GM18498 (cell line): ENCODE measurements around the gene LEKR1.
A peak's percentile ranks its signal among the peaks of the same experiment; 100 is the strongest.

ENCODE experiments used
- ATAC-seq: cut with Tn5 transposase; IDR thresholded peaks from one replicate; pipeline ENCODE4 v1.9.1; 2021; ENCODE audit warnings: mild to moderate bottlenecking, moderate library complexity; ENCODE audit not compliant: unreplicated experiment

LEKR1 gene

GRCh38 chr3:157074490-157074889 is 248.3 kb downstream of the LEKR1 start:
- ATAC-seq, result no peak

- ATAC-seq, result no peak
These were observed 248.8 kb downstream of the LEKR1 start for GRCh38 chr3:157074981-157075380.

DNA sequence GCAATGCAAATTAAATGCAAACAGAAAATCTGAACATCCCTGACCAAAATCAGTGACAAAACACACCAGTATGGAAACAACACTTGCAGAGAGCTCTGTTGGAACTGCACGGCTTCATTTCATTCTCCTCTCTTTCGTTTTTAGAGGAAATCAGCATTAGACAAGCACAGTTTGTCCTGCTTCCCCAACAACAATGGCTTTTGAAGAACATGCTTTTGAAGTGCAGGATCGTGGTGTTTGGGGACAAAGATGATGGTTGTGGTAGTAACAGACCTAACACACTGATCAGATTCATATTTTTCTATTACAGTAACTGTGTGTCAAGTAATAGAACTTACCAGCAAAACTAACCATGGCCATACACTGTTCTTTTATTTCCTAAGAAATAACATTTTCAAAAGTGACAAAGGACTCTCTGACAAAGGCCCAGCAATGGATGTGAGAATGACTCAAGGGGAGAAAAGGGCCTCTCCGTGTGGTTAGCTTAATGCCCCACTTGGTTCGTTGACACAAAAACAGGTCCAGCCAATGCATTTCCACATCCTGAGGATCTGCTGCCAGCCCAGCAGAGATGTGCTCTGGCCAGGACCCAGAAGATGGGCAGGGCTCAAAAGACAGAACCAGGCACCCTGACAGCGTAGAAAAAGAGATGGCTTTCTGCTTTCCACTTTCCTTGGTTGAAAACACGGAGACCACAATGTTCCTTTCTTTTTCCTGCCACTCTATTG is 249.7 kb downstream of the LEKR1 start:
- ATAC-seq, result no peak

DNA sequence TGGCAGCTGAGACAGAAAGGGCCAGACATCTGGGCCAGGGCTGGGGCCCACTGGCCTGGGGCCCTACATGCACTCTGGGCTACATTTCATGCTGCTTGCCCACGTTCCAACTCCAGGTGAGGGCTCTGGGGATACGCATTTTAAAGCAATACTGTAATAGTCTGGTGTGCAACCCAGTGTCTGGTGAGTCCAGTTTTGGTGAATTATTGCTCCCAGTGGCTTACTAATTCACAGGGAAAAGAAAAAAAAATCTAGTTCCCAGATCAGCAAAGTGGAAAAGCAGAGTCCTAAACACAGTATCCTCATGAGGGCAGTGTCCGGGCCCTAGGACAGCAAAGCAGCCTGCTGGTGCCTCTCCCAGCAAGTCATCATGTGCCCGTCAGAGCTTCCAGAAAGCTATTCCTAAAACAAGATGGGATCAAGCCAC is 251.4 kb downstream of the LEKR1 start:
- ATAC-seq, result no peak

DNA sequence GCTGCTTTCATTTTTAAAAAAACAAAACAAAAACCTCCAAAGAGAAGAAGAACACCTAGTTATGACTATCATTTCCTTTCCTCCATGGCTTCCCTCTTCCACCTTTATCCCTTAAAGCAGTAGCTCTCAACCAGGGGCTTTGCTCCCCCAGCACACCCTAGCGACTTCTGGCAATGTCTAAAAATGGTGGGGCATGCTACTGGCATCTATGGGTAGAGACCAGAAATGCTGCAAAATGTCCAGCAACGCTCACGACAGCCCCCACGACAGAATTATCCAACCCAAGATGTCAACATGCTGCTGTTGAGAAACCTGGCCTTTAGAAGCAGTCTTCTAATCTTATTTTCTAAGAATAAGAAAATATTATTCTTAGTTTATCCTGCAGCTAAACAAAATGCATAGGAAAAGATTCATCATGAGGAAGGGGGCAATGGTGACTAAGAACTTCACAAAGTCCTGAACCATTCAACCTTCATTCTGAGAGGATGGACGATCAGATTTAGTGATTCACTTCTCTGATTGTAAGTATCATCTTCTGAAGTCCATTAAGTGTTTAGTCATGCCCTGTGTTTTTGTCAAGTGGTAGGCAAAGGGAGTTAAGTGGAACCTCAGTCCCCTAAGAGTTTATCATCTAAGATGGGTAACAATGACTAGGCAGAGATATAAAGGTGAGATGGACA is 252.1 kb downstream of the LEKR1 start:
- no peak for ATAC-seq

DNA sequence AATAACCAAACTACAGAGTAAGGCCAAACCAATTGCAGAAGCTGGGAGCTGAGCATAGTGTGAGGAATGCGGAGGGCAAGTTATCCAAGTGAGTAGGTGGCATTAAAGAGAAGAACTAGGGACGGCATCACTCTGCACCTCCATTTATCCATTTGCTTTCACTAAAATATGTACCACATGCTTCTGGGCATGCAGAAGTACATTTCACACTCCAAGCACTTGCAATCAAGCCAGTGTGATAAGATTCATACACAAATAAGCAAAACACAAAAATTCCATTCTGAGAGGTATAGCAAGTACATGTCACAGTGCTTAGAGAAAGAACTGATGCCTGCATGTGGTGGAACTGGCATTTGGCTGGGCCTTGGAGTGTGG is 252.6 kb downstream of the LEKR1 start:
- no peak for ATAC-seq

DNA sequence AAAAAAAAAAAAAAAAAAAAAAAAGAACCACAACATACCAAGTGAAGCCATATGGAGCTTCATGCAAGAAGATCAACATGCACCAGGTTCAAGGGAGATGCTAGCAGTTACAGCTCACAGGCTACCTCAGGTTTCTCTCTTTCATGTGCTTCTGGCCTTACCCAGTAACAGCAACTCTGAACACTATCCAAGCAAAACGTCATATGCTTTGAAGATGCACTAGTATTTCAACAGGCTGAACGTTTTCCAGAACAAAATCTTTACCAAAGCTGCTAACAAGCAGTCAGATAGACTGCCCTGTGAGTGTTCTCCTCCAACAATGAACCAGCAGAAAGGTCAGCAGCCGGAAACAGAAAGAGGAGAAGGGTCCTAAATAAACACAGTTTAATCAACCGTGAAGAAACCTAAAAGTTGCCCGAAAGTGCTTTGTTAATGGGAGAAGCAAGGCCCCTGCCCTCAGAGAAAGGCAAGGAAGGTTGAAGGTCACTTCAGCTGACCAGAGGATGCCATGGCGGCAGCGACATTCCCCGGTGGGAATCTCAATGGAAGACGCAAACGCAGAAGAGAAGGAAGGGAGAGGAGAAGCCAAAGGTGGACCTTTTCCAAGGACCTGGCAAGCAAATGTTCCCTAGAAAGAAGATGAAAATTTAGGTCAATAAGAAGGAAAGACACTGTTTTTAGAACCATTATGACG is 253.7 kb downstream of the LEKR1 start:
- no peak for ATAC-seq

DNA sequence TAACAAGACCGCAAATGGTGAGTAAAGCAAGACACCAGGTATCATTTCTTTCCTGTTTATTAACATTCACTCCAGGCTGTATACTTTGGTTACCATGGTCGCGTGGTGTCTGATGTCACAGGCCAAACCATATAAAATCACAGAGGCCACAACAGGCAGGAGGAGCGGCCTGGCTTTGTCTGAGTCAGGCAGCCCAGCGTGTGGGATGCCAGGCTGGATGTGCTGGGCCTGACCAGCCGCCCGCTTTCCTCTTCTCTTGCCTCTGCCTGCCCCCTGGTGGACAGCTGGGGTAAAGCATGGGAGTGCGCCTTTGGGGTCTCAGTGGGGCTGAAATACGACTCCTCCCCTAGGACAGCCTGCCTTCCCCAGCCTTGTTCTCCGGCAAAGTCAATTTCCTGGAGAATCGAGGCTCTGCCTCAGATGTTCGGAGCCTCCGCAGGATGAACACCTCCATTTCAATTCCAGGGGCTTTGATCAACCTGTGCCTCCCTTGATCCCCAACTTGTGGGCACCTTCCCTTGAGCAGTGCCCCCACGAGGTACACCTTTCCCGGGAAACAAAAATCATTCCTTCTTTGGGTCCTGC is 255.6 kb downstream of the LEKR1 start:
- ATAC-seq, result peak; percentile 78

- ATAC-seq, result no peak
These were observed 256.3 kb downstream of the LEKR1 start for GRCh38 chr3:157082305-157082982.

GRCh38 chr3:157083824-157084223 is 257.7 kb downstream of the LEKR1 start:
- no peak for ATAC-seq

DNA sequence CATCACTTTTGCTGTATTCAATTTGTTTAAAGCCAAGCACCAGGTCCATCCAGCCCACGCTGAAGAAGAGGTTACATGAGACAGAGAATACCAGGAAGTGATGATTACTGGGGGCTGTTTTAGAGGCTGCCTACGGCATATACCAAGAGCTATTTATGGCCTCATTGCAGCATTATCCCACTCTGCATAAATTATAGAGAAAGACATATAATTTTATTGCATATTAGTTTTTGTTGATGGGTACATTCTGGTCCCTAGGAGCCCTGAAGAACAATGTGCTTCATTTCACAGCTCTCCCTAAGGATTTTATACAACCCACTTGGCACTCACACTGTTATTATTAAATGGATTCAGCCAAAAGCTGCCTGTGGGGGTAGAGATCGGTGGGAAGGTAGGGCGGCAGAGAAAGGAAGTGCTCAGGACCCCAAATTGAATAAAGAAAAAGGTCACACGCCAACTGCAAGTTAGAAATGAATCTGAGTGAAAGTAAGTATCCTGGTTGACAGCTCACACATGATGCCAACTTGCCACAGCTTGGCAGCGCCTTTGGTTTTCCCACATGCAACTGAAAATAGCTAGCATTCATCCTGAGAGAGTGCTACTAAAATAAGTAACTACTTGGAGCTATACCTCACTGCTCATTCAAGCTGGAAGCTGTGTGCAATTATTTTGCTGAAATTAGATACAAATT is 260.1 kb downstream of the LEKR1 start:
- no peak for ATAC-seq

DNA sequence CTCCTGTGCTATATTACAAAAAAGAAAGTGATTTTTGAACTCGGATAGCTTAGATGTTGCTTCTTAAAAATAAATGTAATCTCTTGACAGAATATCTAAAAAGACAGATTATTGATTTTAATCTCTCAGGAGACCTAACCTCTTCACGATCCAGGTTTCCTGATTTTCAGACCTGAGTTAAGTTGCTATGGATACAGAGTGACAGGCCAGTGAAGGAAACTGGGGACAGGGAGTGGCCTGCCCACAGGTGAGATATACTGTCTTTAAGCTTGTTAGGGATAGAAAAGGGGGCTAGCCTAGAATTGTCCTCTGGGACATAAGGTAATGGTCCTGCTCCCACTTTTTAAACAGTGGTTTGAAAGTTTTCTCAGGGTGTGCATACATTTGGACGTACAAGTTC is 260.6 kb downstream of the LEKR1 start:
- no peak for ATAC-seq

DNA sequence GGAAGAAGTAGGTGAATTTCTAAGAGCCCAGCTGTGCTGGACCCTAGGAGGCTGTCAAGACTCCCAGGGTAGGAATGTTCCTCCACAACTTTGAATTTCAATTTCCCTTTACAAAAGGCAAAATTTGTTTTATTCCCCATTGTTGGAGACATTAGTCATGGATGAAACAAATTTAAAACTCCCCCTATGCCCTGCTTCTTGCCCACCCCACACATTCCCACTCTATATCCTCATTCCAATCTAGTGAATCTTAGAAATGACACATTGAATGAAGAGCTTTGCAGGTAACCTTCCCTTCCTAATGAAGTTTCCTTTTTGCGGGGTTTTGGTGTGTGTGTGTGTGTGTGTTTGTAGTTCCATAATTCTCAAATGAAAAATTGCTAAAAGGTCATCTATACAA is 261.2 kb downstream of the LEKR1 start:
- ATAC-seq, result no peak

DNA sequence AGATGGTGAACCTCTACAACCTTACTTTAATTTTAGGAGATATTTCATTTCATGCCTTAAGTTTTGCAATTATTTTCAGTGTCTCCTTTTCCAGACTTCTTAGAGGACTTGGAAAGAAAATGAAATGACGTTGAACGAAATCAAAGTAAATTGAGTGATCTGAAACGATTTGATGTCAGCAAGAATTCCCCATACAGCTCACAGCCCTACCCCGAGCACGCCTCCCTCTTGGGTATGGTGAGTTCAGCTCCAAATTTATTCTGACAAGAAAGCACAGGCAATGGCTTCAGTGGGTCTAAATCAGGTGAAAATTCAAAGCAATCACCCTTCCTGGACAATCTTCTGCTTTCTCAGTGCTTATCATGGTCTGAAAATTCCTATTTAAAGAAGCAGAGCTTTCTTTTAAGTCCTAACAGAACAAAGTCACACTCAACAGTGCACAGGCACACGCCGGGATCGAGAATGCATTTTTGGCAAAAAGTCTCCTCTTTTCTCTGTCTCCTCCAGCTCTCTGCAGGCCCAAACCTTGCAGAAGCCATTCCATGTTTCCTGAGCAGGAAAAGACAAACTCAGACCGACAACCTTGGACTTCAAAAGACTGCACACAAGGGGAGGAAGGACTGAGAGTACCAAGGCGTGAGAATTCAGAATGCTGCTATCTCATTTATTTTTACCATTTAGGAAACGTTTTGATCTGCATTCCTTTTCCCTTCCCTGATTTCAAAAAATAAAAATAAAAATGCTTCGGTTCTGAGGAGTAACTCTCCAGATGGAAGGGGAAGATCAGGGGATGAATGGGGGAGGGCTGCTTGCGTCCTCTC is 261.8 kb downstream of the LEKR1 start:
- no peak for ATAC-seq

- peak; percentile 78 for ATAC-seq
These were observed 262.7 kb downstream of the LEKR1 start for GRCh38 chr3:157088601-157089454.

DNA sequence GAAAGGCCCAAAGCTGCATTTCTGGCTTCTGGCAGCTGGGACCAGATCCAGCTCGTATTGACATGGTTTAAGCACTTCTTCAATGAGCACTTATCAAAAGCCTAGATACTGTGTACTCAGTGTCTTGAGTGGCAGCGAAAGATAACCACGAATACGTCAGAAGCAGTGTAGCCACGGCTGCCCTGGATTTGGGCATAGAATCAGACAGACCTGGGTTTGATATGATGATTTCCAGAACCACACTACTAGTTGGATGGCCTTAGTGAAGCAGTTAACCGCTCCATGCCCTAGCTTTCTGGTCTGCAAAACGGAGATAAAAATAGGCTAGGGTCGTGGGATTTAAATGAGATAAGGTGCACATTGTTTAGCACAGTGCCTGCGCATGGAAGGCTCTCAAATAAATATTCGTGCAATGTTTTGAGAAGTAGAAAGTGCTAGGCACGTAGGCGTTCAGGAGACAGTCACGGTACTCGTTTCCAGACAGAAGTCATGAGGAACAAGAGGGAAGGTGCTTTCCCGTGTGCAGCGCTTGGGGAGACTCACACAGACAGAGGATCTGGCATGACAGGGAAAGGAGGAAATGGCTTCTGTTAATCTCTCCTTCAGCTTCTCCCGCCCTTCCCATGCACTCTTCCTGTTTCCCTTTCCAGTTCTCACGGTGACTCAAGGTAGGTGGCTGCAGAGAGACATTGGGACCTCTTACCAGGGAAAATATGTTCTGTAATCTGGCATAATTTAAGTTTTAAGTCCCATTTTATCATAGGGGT is 263.5 kb downstream of the LEKR1 start:
- ATAC-seq, result peak; percentile 24

DNA sequence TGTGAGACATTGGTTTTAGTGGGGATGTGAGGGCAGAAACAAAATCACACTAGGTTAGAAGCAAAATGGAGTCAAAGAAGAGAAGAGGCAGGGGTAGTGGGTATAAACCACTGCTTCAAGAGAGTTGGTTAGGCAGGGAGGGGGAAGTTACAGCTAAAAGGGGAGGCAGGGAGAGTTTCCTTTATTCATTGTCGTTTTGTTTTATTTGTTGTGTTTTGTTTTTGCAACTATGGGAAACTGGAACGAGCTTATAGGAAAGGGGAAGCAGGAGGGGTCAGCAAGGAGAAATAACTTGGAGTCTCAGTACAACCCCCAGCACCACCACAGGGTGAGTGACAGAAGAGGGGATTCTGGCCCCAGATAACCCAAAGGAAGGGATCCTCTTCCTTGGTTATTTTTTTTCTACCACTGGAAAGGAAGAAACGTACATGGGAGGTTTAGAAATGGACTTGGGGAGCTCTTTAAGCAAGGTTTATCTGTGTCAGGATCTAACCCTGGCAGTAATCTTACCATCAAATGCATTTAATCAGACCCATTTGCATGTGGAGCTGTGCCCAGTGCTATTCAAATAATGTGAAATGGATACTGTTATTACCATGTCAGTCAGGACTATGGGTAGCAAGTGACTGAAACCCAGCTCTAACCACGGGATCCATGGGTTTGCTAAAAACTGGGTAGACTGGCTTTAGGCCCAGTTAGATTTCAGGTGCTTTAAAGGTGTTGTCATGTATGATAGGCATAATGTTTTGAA is 265.1 kb downstream of the LEKR1 start:
- no peak for ATAC-seq
